Esophagus muscularis mucosa (tissue), 4 donors: ENCODE measurements around the gene NME3. TPM values are rescaled to one million over a fixed set of nuclear protein-coding genes. Genes with fewer than 3 reads are reported as not detected.

Experiments
- DNase-seq: peaks from one replicate; pipeline ENCODE4 v3.0.0-alpha.2; 2017; ENCODE audit errors: extremely low spot score
- H3K27ac ChIP-seq, 4 donors: fragments of 200-600 bp; sonication (generic); replicated peaks in 1 of 4; 1 replicate in 3 of 4; 2 replicates in 1 of 4; pipeline ENCODE4 v1.5.1; 2016 to 2019; ENCODE audit warnings: mild to moderate bottlenecking in 1 of 4
- H3K27me3 ChIP-seq, 4 donors: fragments of 200-600 bp; sonication (generic); one replicate each; pipeline versions ENCODE4 v1.5.1 to v1.6.0; 2016 to 2019
- H3K36me3 ChIP-seq, 4 donors: fragments of 200-600 bp; sonication (generic); one replicate each; pipeline ENCODE4 v1.5.1; 2016 to 2019
- H3K4me1 ChIP-seq, 4 donors: fragments of 200-600 bp; sonication (generic); one replicate each; pipeline ENCODE4 v1.5.1; 2016 to 2019
- H3K4me3 ChIP-seq, 4 donors: fragments of 200-600 bp; sonication (generic); 1 replicate in 2 of 4; 2 replicates in 2 of 4; pipeline ENCODE4 v1.5.1; 2016 to 2019; ENCODE audit warnings: mild to moderate bottlenecking in 4 of 4, moderate library complexity in 1 of 4
- H3K9me3 ChIP-seq, 4 donors: fragments of 200-600 bp; sonication (generic); 1 replicate in 3 of 4; 2 replicates in 1 of 4; pipeline ENCODE4 v1.5.1; 2016 to 2019
- EP300 ChIP-seq: sonication (generic); formaldehyde crosslinking; IDR thresholded peaks from one replicate; pipeline ENCODE4 v1.6.1; 2017; ENCODE audit warnings: antibody characterized with exemption
- POLR2A ChIP-seq: fragments of 450-650 bp; IDR thresholded peaks from one replicate; pipeline ENCODE4 v1.6.1; 2017; ENCODE audit warnings: antibody characterized with exemption, moderate library complexity, mild to moderate bottlenecking, low read depth
- POLR2AphosphoS5 ChIP-seq, 2 donors: sonication (generic); formaldehyde crosslinking; IDR thresholded peaks; one replicate each; pipeline ENCODE4 v1.6.1; 2017; ENCODE audit warnings: antibody characterized with exemption in 2 of 2
- WGBS: methylation state at CpG from one replicate; pipeline ENCODE4 v1.1.5; 2018; 5-methylcytosine and 5-hydroxymethylcytosine counted together
- intact Hi-C: fragments of 100-400 bp; cut with DNase I; formaldehyde crosslinking; loops from one replicate; pipeline ENCODE4 v1.15.1; 2023
- total RNA-seq, 4 donors: library from RNA; depleted of rRNA; stranded (reverse); fragments of >200 nt; gene quantifications; one replicate each; pipeline versions ENCODE4 v1.1.0 to v1.2.1, GENCODE V29; 2016
- TF ChIP-seq, protein P1 (sequence below), 3 experiments: fragments of 200-600 bp in 2 of 3; fragments of 450-650 bp in 1 of 3; sonication (generic) in 2 of 3; IDR thresholded peaks; one replicate each; pipeline ENCODE4 v1.5.1; 2017 to 2019; ENCODE audit warnings: antibody characterized with exemption in 3 of 3, mild to moderate bottlenecking in 2 of 3, moderate library complexity in 1 of 3

Gene NME3
- total RNA-seq, 4 donors from 2014 or later = 64.8 to 101 (median 83.7) TPM

DNA sequence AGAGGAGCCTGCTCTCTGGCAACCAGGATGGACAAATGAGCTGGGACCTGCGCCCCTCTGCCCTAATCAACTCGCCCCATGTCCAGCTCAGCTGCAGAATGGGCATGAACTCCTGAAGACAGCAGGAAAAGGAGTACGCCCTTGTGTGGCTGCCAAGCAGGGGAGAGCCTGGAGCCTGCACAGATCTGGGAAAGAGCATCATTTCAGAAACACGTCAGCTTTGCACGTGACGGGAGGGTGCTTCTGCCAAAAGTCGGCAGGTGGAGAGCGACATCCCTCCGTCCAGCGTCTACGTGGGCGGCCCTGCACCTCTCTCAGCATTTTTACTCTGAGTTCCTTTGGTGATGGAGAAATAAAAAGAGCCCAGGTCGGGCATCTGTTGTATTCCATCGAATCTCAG lies 18.5 kb downstream of the NME3 start:
- H3K27me3 ChIP-seq = no peaks in the 10 kb centered on the region
- H3K27ac ChIP-seq = no peak overlapping the region
- no peak overlapping the region for H3K4me3 ChIP-seq
- H3K36me3 ChIP-seq = peaks cover 42 to 97% (median 90%) of the 10 kb centered on the region in 4 donors
- 94% methylated on average over 14 of the region's 14 CpGs for WGBS
- no peak for DNase-seq
- intact Hi-C loops = no loop called here
- no peaks in the 10 kb centered on the region for H3K9me3 ChIP-seq
- H3K4me1 ChIP-seq = no peaks in the 10 kb centered on the region
- TF ChIP-seq POLR2AphosphoS5 (IDR thresholded peaks at IDR 0.05) (no peak), EP300 (no peak), POLR2A (no peak)
- TF ChIP-seq, protein P1, sequence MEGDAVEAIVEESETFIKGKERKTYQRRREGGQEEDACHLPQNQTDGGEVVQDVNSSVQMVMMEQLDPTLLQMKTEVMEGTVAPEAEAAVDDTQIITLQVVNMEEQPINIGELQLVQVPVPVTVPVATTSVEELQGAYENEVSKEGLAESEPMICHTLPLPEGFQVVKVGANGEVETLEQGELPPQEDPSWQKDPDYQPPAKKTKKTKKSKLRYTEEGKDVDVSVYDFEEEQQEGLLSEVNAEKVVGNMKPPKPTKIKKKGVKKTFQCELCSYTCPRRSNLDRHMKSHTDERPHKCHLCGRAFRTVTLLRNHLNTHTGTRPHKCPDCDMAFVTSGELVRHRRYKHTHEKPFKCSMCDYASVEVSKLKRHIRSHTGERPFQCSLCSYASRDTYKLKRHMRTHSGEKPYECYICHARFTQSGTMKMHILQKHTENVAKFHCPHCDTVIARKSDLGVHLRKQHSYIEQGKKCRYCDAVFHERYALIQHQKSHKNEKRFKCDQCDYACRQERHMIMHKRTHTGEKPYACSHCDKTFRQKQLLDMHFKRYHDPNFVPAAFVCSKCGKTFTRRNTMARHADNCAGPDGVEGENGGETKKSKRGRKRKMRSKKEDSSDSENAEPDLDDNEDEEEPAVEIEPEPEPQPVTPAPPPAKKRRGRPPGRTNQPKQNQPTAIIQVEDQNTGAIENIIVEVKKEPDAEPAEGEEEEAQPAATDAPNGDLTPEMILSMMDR (IDR thresholded peaks at IDR 0.05) = no peak

DNA sequence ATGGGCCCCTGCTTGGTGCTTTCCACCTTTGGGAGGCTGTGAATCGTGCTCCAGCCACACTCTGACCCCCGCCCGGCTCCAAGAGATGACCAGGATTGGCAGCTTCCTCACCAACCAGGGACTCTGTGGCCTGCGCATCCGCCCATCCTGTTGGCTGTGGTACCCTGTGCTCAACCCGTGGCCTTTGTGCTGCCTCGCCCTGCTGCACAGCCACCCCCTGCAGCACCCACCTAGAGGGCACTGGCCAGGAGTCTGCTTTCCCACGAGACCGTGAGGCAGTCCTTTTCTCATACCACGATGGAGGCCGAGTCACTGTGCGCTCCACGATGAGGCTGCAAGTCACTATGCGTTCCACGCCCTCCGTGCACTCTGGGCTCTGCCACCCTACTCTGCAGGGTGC lies 19.4 kb downstream of the NME3 start:
- intact Hi-C loops = no loop called here
- Histone ChIP-seq H3K4me3 (no peak overlapping the region), H3K36me3 (peaks cover 49 to 97% (median 91%) of the 10 kb centered on the region in 4 donors), H3K9me3 (no peaks in the 10 kb centered on the region), H3K4me1 (no peaks in the 10 kb centered on the region), H3K27me3 (no peaks in the 10 kb centered on the region), H3K27ac (no peak overlapping the region)
- no peak for DNase-seq
- TF ChIP-seq POLR2AphosphoS5 (IDR thresholded peaks at IDR 0.05) (no peak), POLR2A (no peak), EP300 (no peak)
- TF ChIP-seq, protein P1 (IDR thresholded peaks at IDR 0.05) = no peak
- WGBS = 96% methylated on average over 16 of the region's 16 CpGs

DNA sequence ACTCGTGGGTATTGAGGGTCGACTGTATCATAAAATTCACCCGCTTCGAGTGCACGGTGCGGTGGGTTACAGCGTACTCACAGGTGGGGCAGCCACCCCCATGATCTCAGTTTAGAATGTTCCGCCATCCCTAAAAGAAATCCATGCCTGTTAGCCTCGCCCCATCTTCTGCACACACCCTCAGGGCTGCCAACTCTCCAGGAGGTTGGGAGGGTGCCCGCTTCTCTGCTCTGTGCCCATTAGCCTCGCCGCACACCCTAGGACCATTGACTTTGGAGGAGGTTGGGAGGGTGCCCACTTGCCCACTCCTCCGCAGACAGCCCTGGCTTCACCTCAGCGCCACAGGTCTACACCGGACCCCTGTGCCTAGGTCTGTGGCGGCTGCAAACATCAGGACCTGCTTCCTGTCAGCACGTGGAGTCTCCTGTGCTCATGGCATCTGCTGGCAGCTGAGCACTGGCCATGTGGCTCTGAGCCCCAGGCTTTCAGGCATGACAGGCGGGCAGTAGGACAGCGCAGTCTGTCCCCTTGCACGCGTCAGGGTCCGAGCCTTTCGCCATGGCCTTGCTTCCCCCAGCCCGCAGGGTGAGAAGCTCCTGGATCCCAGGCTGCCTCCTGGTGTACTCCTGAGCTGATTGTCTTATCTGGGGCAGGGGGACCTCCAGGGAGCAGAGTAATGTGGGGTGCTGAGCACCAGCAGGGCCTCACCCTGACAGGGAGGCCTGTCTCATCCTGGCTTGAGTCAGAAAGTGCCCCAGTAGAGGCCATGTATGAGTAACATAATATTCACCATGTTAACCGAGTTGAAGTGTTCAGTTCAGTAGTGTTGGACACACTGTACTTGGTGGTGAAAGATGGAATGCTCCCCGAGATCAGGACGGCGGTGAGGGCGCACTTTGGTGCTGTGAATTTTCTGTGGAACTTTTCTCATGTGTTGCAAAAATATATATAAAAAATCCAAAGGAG lies 21.9 kb downstream of the NME3 start:
- TF ChIP-seq POLR2AphosphoS5 (IDR thresholded peaks at IDR 0.05) = no peak
- no peak for TF ChIP-seq EP300
- TF ChIP-seq POLR2A = no peak
- TF ChIP-seq, protein P1 (IDR thresholded peaks at IDR 0.05) = no peak
- Histone ChIP-seq H3K4me1 (no peaks in the 10 kb centered on the region), H3K27me3 (no peaks in the 10 kb centered on the region), H3K36me3 (peaks cover 49 to 100% (median 96%) of the 10 kb centered on the region in 4 donors), H3K4me3 (no peak overlapping the region), H3K9me3 (no peaks in the 10 kb centered on the region), H3K27ac (no peak overlapping the region)
- intact Hi-C loops = no loop called here
- no peak for DNase-seq
- 96% methylated on average over 19 of the region's 29 CpGs for WGBS

DNA sequence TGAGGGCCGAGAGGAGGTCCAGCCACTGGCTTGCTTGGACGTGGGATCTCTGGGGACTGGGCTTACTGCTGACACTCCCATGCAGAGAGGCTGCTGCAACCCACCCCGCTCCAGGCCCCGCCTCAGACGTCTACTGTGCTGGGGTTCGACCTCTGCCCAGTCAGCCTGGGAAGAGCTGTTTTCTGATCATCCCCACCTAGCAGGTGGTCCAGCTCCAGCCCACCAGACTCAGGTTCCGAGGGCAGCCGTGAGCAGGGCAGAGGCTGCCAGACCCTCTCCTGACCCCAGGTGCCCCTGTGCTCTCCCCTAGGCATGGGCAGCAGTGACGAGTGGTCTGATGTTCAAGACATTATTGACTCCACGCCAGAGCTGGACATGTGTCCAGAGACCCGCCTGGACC lies 23.4 kb downstream of the NME3 start:
- no peak for TF ChIP-seq POLR2A
- TF ChIP-seq EP300 = no peak
- TF ChIP-seq, protein P1 (IDR thresholded peaks at IDR 0.05) = no peak
- TF ChIP-seq POLR2AphosphoS5 (IDR thresholded peaks at IDR 0.05) = no peak
- H3K27ac ChIP-seq = no peak overlapping the region
- no peaks in the 10 kb centered on the region for H3K27me3 ChIP-seq
- H3K4me3 ChIP-seq = no peak overlapping the region
- intact Hi-C loops = no loop called here
- DNase-seq = no peak
- H3K9me3 ChIP-seq = no peaks in the 10 kb centered on the region
- peaks cover 47 to 100% (median 99%) of the 10 kb centered on the region in 4 donors for H3K36me3 ChIP-seq
- no peaks in the 10 kb centered on the region for H3K4me1 ChIP-seq
- WGBS = 83% methylated on average over 2 of the region's 11 CpGs
